ENCODE results near the gene S100A8.

DNA sequence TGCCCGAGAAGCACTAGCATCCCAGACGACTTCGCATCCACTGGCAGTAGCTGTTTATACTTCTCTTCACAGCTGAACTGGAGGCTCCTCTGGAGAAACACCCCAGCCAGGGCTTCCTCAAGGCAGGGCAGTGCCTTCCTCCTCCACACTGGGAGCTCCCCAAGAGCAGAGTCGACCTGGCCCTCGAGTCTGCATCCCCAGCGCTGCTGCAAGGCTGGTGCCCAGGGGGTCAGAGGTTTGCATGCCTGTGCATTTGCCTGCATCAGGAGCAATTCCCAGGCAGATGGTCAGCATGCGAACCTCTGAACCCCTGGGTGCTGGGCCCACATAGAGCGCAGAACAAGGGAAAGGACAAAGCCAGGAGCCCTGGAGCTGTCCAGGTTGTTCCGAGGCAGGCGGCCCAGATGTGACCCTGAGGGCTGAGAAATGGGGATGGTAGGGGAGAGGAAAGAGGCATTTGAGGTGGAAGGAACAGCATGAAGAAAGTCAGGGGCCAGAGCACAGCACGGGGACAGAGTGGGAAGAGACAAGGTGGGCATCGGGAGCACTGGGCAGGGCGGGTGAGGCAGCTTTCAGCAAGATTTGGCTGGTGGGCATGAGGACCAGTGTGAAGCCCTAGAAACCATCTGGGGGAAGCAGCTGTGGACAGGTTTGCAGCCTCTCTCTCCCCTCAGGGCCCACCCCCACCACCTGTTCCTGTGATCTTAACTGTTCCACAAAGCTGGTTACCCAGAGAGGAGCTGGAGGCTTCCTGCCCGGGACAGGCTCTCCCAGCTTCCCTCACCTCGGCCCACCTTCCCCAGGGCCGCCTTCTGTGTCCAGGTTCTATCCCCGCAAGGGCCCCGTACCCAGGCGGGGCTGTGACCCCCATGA lies 6.4 kb upstream of the S100A8 start:
- TF ChIP-seq, protein P1, sequence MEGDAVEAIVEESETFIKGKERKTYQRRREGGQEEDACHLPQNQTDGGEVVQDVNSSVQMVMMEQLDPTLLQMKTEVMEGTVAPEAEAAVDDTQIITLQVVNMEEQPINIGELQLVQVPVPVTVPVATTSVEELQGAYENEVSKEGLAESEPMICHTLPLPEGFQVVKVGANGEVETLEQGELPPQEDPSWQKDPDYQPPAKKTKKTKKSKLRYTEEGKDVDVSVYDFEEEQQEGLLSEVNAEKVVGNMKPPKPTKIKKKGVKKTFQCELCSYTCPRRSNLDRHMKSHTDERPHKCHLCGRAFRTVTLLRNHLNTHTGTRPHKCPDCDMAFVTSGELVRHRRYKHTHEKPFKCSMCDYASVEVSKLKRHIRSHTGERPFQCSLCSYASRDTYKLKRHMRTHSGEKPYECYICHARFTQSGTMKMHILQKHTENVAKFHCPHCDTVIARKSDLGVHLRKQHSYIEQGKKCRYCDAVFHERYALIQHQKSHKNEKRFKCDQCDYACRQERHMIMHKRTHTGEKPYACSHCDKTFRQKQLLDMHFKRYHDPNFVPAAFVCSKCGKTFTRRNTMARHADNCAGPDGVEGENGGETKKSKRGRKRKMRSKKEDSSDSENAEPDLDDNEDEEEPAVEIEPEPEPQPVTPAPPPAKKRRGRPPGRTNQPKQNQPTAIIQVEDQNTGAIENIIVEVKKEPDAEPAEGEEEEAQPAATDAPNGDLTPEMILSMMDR (optimal IDR thresholded peaks at IDR 0.05 in 1 of 3, IDR thresholded peaks at IDR 0.05 in 1 of 3, conservative IDR thresholded peaks at IDR 0.05 in 1 of 3; ENCODE audit: extremely low read depth in 1 of 3, insufficient read depth in 2 of 3, low read length in 3 of 3), result no peak
- no peak for TF ChIP-seq EZH2 (IDR thresholded peaks at IDR 0.05; ENCODE audit: low read length)

Data from keratinocyte (primary cell).